ENCODE data around the gene ZNF526. TPM values are rescaled to one million over a fixed set of nuclear protein-coding genes. Genes with fewer than 3 reads are reported as not detected.

The ZNF526 gene
- total RNA-seq, 4 donors from 2014 or later = 4.3 to 6.3 (median 6.3) TPM

DNA sequence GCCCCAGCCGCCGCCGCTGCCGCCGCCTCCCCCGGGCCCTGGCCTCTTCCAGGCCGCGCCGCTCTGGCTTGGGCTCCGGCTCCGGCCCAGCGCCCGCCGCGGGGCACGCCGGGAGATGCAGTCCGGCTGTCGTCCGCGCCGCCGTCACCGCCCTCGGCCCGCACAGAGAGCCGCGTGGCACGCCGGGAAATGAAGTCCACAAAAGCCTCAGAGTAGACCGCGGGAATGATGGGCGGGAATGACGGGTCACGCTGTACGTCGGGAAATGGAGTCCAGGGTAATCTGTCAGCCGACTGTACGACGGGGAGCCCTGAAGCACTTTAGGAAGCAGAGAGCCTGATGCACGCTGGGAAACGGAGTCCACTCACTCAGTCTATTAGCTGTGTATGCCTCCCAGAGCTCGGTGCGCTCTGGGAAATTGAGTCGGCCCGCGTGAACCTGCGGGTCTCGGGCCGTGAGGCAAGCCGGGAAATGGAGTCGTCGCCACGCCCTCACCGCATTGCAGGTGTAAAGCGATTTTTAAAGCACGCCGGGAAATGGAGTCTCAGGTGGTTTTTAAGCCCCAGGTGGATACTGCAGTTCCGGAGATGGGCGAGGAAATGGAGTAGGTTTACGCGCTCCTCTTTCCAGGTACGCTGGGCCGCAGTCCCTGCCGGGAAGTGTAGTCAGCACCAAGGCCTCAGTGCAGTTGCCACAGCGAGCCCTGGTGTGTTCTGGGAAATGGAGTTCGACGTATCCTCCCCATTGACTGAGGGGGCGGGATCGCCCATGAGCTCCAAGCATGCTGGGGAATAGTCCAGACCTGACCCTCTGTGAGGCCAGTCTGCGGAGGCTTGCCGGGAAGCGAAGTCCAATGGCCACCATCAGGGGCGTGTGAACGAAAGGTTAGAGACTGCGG lies 22.6 kb downstream of the ZNF526 start, which contains the start of gene GSK3A:
Gene GSK3A (minus strand): TSS at position 91 of the 898 bp plus-strand sequence. CDS start 137 bp downstream, outside the sequence.
- TF ChIP-seq EP300 (IDR thresholded peaks at IDR 0.05) = peak; percentile 76 to 87
- TF ChIP-seq, protein P1, sequence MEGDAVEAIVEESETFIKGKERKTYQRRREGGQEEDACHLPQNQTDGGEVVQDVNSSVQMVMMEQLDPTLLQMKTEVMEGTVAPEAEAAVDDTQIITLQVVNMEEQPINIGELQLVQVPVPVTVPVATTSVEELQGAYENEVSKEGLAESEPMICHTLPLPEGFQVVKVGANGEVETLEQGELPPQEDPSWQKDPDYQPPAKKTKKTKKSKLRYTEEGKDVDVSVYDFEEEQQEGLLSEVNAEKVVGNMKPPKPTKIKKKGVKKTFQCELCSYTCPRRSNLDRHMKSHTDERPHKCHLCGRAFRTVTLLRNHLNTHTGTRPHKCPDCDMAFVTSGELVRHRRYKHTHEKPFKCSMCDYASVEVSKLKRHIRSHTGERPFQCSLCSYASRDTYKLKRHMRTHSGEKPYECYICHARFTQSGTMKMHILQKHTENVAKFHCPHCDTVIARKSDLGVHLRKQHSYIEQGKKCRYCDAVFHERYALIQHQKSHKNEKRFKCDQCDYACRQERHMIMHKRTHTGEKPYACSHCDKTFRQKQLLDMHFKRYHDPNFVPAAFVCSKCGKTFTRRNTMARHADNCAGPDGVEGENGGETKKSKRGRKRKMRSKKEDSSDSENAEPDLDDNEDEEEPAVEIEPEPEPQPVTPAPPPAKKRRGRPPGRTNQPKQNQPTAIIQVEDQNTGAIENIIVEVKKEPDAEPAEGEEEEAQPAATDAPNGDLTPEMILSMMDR (IDR thresholded peaks at IDR 0.05) = peak in 2 of 5 experiments; percentile 23 to 24
- peak; percentile 64 to 89 for TF ChIP-seq POLR2A (IDR thresholded peaks at IDR 0.05)
- H3K27ac ChIP-seq = peak within 1 kb of the TSS; percentile 79 to 100 (median 96)
- 0 to 1% methylated on average over 40 to 60 of the region's 76 CpGs for WGBS, 2 donors
- peak within 1 kb of the TSS; percentile 48 to 87 (median 72) for H3K4me3 ChIP-seq
- no peaks in the 10 kb centered on the region for H3K9me3 ChIP-seq
- H3K36me3 ChIP-seq = peaks cover 0 to 21% (median 0%) of the 10 kb centered on the region in 3 donors
- H3K4me1 ChIP-seq = peaks cover 0 to 71% (median 48%) of the 10 kb centered on the region in 4 donors
- no peaks in the 10 kb centered on the region for H3K27me3 ChIP-seq
- peak; percentile 98 to 99 for DNase-seq (ENCODE audit: low spot score in 2 of 2)

- WGBS, 2 donors = 2 to 3% methylated on average over 42 to 45 of the region's 45 CpGs
- H3K4me1 ChIP-seq = peaks cover 0 to 81% (median 53%) of the 10 kb centered on the region in 4 donors
These were observed 24.5 kb downstream of the ZNF526 start for GRCh38 chr19:42244347-42245220.

GRCh38 chr19:42245231-42245630 lies 25.1 kb downstream of the ZNF526 start:
- TF ChIP-seq POLR2A (IDR thresholded peaks at IDR 0.05) = no peak
- Histone ChIP-seq H3K27me3 (no peaks in the 10 kb centered on the region), H3K4me3 (peak overlapping the region in 2 of 4 donors; percentile 26 to 46), H3K36me3 (peaks cover 0 to 33% (median 0%) of the 10 kb centered on the region in 3 donors), H3K27ac (peak overlapping the region in 3 of 4 donors; percentile 79 to 100 (median 100)), H3K4me1 (peaks cover 0 to 81% (median 54%) of the 10 kb centered on the region in 4 donors), H3K9me3 (no peaks in the 10 kb centered on the region)
- DNase-seq (ENCODE audit: low spot score in 2 of 2) = no peak
- 67 to 69% methylated on average over 10 of the region's 10 CpGs for WGBS, 2 donors

More at GRCh38 chr19:42244347-42245220, 24.5 kb downstream of the ZNF526 start:
- peak; percentile 91 to 95 for TF ChIP-seq EP300 (IDR thresholded peaks at IDR 0.05)
- TF ChIP-seq POLR2A (IDR thresholded peaks at IDR 0.05) = peak; percentile 48 to 53
- TF ChIP-seq, protein P1 (IDR thresholded peaks at IDR 0.05) = peak; percentile 46 to 84 (median 78)
- peak overlapping the region; percentile 46 to 87 (median 56) for H3K4me3 ChIP-seq
- DNase-seq (ENCODE audit: low spot score in 2 of 2) = peak; percentile 83 to 89
- peak overlapping the region; percentile 79 to 100 (median 90) for H3K27ac ChIP-seq
- peaks cover 0 to 33% (median 0%) of the 10 kb centered on the region in 3 donors for H3K36me3 ChIP-seq
- H3K27me3 ChIP-seq = no peaks in the 10 kb centered on the region
- H3K9me3 ChIP-seq = no peaks in the 10 kb centered on the region

- Histone ChIP-seq H3K4me3 (no peak overlapping the region), H3K4me1 (peaks cover 0 to 81% (median 55%) of the 10 kb centered on the region in 4 donors), H3K9me3 (no peaks in the 10 kb centered on the region), H3K27me3 (no peaks in the 10 kb centered on the region), H3K36me3 (peaks cover 0 to 34% (median 0%) of the 10 kb centered on the region in 3 donors), H3K27ac (peak overlapping the region; percentile 2 to 100 (median 100))
- WGBS, 2 donors = 8 to 17% methylated on average over 10 of the region's 10 CpGs
- TF ChIP-seq POLR2A (IDR thresholded peaks at IDR 0.05) (no peak), EP300 (IDR thresholded peaks at IDR 0.05) (peak in 1 of 2 donors; percentile 66)
- TF ChIP-seq, protein P1 (IDR thresholded peaks at IDR 0.05) = peak; percentile 41 to 83 (median 67)
- DNase-seq (ENCODE audit: low spot score in 2 of 2) = peak; percentile 50 to 63
These were observed 26.2 kb downstream of the ZNF526 start for GRCh38 chr19:42246143-42246921.
